ENCODE data around the gene TYRO3.

TYRO3 gene

GRCh38 chr15:41609123-41609522 is 50.1 kb downstream of the TYRO3 start:
- DNase-seq: no peak

GRCh38 chr15:41610048-41610447 is 51.0 kb downstream of the TYRO3 start:
- DNase-seq: no peak

- DNase-seq: no peak
Measured at GRCh38 chr15:41620536-41621199, 61.7 kb downstream of the TYRO3 start.

- peak; percentile 82 for DNase-seq
Measured at GRCh38 chr15:41621200-41622193, 62.5 kb downstream of the TYRO3 start.

- no peak for DNase-seq
Measured at GRCh38 chr15:41622901-41623300, 63.9 kb downstream of the TYRO3 start.

GRCh38 chr15:41627203-41627602 is 68.2 kb downstream of the TYRO3 start:
- DNase-seq: no peak

GRCh38 chr15:41629463-41629862 is 70.5 kb downstream of the TYRO3 start:
- DNase-seq: no peak

GRCh38 chr15:41629883-41630282 is 70.9 kb downstream of the TYRO3 start:
- DNase-seq: no peak

GRCh38 chr15:41630616-41631217 is 71.7 kb downstream of the TYRO3 start:
- DNase-seq: no peak

GRCh38 chr15:41631880-41632470 is 73.0 kb downstream of the TYRO3 start:
- DNase-seq: no peak

Data from EL (cell line).